ENCODE measurements around the gene COPS9. TPM values are rescaled to one million over a fixed set of nuclear protein-coding genes. Genes with fewer than 3 reads are reported as not detected.

Gene COPS9
- total and polyA plus RNA-seq, 2 donors (not counting 1 experiment from before 2014, with no cell fraction given): 104 to 176 TPM

DNA sequence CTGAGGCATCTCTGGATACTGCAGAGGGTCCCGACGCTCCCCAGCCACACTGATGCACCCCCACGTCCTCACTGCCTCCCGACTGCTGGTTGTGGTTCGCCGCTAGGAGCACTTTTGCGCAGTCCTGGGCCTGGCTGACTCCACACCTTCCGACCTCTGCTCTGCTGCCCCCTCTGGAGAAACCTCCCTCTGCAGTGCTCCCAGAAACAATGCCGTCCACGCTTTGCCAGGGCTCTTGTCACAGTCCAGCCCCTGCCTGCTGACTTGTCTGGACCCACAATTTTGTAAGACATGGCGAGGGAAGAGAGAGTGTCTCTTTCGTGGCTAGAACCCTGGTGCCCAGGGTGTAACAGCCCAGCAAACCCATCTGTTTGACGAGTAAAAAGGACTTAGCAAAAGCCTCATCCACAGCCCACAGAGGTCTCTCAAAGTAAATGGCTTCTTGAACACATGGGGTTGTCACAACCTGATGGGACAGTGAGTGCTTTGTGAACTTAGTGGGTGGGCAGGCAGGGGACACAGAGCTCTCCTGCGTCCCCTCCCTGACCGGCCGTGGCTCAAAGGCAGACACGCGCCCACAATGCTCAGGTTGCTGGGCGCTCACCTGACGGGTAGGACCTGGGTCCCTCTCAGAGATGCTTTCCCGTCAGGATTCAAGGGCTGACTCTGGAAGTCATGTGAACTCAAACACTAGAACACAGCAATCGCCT is 4.0 kb downstream of the COPS9 start:
- Histone ChIP-seq H3K9ac (ENCODE audit: insufficient read depth, low read length) (no peak overlapping the region), H3K79me2 (ENCODE audit: control insufficient read depth, insufficient read depth, low read length) (peaks cover 25% of the 10 kb centered on the region), H2AFZ (ENCODE audit: low read length) (no peak overlapping the region), H4K20me1 (ENCODE audit: control insufficient read depth, extremely low read depth, insufficient read depth, low read length) (no peaks in the 10 kb centered on the region), H3K27me3 (ENCODE audit: control insufficient read depth, insufficient read depth, low read length) (no peaks in the 10 kb centered on the region), H3K4me1 (ENCODE audit: control insufficient read depth, extremely low read depth, insufficient read depth, low read length) (no peaks in the 10 kb centered on the region), H3K27ac (ENCODE audit: insufficient read depth, low read length) (no peak overlapping the region), H3K4me3 (replicated peaks in 1 of 4; ENCODE audit: control extremely low read depth in 1 of 4, insufficient read depth in 1 of 4, low read depth in 3 of 4, low read length in 4 of 4) (no peak overlapping the region), H3K9me3 (ENCODE audit: control insufficient read depth, insufficient read depth, low read depth, low read length) (no peaks in the 10 kb centered on the region), H3K4me2 (ENCODE audit: extremely low read depth, insufficient read depth, low read length) (no peak overlapping the region), H3K36me3 (ENCODE audit: control insufficient read depth, insufficient read depth, low read length) (peaks cover 16% of the 10 kb centered on the region)
- no peak for DNase-seq (ENCODE audit: low read depth in 2 of 2)
- TF ChIP-seq CTCF (conservative IDR thresholded peaks at IDR 0.05 in 1 of 2, IDR thresholded peaks at IDR 0.05 in 1 of 2; ENCODE audit: low read depth in 1 of 2, low read length in 2 of 2) (peak in 1 of 2 donors; percentile 19), EZH2 (IDR thresholded peaks at IDR 0.05; ENCODE audit: low read length, missing control alignments) (no peak)

GRCh38 chr2:240131296-240131695 is 4.8 kb downstream of the COPS9 start:
- TF ChIP-seq EZH2 (IDR thresholded peaks at IDR 0.05; ENCODE audit: low read length, missing control alignments): no peak
- TF ChIP-seq CTCF (conservative IDR thresholded peaks at IDR 0.05 in 1 of 2, IDR thresholded peaks at IDR 0.05 in 1 of 2; ENCODE audit: low read depth in 1 of 2, low read length in 2 of 2): no peak
- Histone ChIP-seq H2AFZ (ENCODE audit: low read length) (no peak overlapping the region), H3K36me3 (ENCODE audit: control insufficient read depth, insufficient read depth, low read length) (peaks cover 16% of the 10 kb centered on the region), H4K20me1 (ENCODE audit: control insufficient read depth, extremely low read depth, insufficient read depth, low read length) (no peaks in the 10 kb centered on the region), H3K79me2 (ENCODE audit: control insufficient read depth, insufficient read depth, low read length) (peaks cover 25% of the 10 kb centered on the region), H3K4me2 (ENCODE audit: extremely low read depth, insufficient read depth, low read length) (no peak overlapping the region), H3K27me3 (ENCODE audit: control insufficient read depth, insufficient read depth, low read length) (no peaks in the 10 kb centered on the region), H3K4me3 (replicated peaks in 1 of 4; ENCODE audit: control extremely low read depth in 1 of 4, insufficient read depth in 1 of 4, low read depth in 3 of 4, low read length in 4 of 4) (no peak overlapping the region), H3K27ac (ENCODE audit: insufficient read depth, low read length) (no peak overlapping the region), H3K9ac (ENCODE audit: insufficient read depth, low read length) (no peak overlapping the region), H3K9me3 (ENCODE audit: control insufficient read depth, insufficient read depth, low read depth, low read length) (no peaks in the 10 kb centered on the region), H3K4me1 (ENCODE audit: control insufficient read depth, extremely low read depth, insufficient read depth, low read length) (no peaks in the 10 kb centered on the region)
- DNase-seq (ENCODE audit: low read depth in 2 of 2): no peak

- peaks cover 21% of the 10 kb centered on the region for H3K79me2 ChIP-seq (ENCODE audit: control insufficient read depth, insufficient read depth, low read length)
- no peaks in the 10 kb centered on the region for H3K27me3 ChIP-seq (ENCODE audit: control insufficient read depth, insufficient read depth, low read length)
- no peaks in the 10 kb centered on the region for H3K4me1 ChIP-seq (ENCODE audit: control insufficient read depth, extremely low read depth, insufficient read depth, low read length)
- H3K4me3 ChIP-seq (replicated peaks in 1 of 4; ENCODE audit: control extremely low read depth in 1 of 4, insufficient read depth in 1 of 4, low read depth in 3 of 4, low read length in 4 of 4): no peak overlapping the region
- no peaks in the 10 kb centered on the region for H3K9me3 ChIP-seq (ENCODE audit: control insufficient read depth, insufficient read depth, low read depth, low read length)
- H3K9ac ChIP-seq (ENCODE audit: insufficient read depth, low read length): no peak overlapping the region
- no peak overlapping the region for H3K27ac ChIP-seq (ENCODE audit: insufficient read depth, low read length)
- DNase-seq (ENCODE audit: low read depth in 2 of 2): no peak
- H3K4me2 ChIP-seq (ENCODE audit: extremely low read depth, insufficient read depth, low read length): no peak overlapping the region
- H3K36me3 ChIP-seq (ENCODE audit: control insufficient read depth, insufficient read depth, low read length): peaks cover 18% of the 10 kb centered on the region
- no peak overlapping the region for H2AFZ ChIP-seq (ENCODE audit: low read length)
- no peaks in the 10 kb centered on the region for H4K20me1 ChIP-seq (ENCODE audit: control insufficient read depth, extremely low read depth, insufficient read depth, low read length)
- TF ChIP-seq CTCF (conservative IDR thresholded peaks at IDR 0.05 in 1 of 2, IDR thresholded peaks at IDR 0.05 in 1 of 2; ENCODE audit: low read depth in 1 of 2, low read length in 2 of 2): no peak
- no peak for TF ChIP-seq EZH2 (IDR thresholded peaks at IDR 0.05; ENCODE audit: low read length, missing control alignments)
These were observed 5.5 kb downstream of the COPS9 start for GRCh38 chr2:240130393-240131195.

All from fibroblast of lung (primary cell).